Activated CD4-positive, alpha-beta T cell treated with anti-CD3 and anti-CD28 coated beads, Interleukin-2, amount 10 ng/mL, durations not matched to agents 7 days and 5 days (primary cell): ENCODE measurements around the gene UFM1. TPM values are rescaled to one million over a fixed set of nuclear protein-coding genes. Genes with fewer than 3 reads are reported as not detected.

Experiments used
- CTCF ChIA-PET: fragments of 350-600 bp; sonication (Branson Sonifier 250); formaldehyde crosslinking; loops from one replicate; lab custom pipeline; 2021; ENCODE audit warnings: antibody characterized with exemption; lab: Charles Lee
- POLR2A ChIA-PET: fragments of 350-600 bp; sonication (Branson Sonifier 250); formaldehyde crosslinking; loops from one replicate; lab custom pipeline; 2021; ENCODE audit warnings: antibody characterized with exemption; lab: Charles Lee
- DNase-seq: peaks from one replicate; pipeline ENCODE4 v3.0.0-alpha.2; 2020
- H3K27ac Mint-ChIP-seq: one replicate; pipeline ENCODE4 v1.8.0; 2021; ENCODE audit warnings: mild to moderate bottlenecking, moderate library complexity, mixed read lengths
- H3K27me3 Mint-ChIP-seq: one replicate; pipeline ENCODE4 v1.8.0; 2021; ENCODE audit warnings: mixed read lengths
- H3K36me3 Mint-ChIP-seq: one replicate; pipeline ENCODE4 v1.8.0; 2021; ENCODE audit warnings: low read depth, mixed read lengths
- H3K4me1 Mint-ChIP-seq: one replicate; pipeline ENCODE4 v1.8.0; 2021; ENCODE audit warnings: mixed read lengths
- H3K4me3 Mint-ChIP-seq: one replicate; pipeline ENCODE4 v1.8.0; 2021; ENCODE audit warnings: mild to moderate bottlenecking, moderate library complexity, mixed read lengths
- H3K9me3 Mint-ChIP-seq: one replicate; pipeline ENCODE4 v1.8.0; 2021; ENCODE audit warnings: mixed read lengths
- total RNA-seq, 2 experiments: library from RNA; stranded (reverse); gene quantifications; one replicate each; pipeline ENCODE4 v1.2.3, GENCODE V29; 2021

The UFM1 gene
- total RNA-seq, 2 experiments from 2014 or later: 34.2 to 36.8 TPM

DNA sequence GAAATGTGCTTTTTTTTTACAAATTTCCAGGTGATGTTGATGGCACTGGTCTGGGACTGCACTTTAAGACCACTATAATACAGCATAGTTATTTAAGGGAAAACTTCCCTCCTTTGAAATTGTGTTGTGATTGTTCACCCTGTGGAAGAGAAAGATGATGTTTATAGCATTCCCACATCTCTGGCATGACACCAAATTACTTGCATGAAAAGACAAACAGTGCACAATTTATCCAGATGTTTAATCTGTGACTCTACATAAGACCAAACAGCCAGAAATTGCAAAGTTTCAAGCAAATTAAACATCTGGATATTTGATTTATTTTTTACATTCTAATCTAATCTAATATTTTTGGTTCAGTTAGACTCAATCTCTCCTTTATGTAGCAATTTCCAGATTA is 51.6 kb downstream of the UFM1 start:
- Mint-ChIP-seq H3K27ac (no peak overlapping the region), H3K36me3 (no peaks in the 10 kb centered on the region), H3K9me3 (no peaks in the 10 kb centered on the region), H3K27me3 (no peaks in the 10 kb centered on the region), H3K4me3 (no peak overlapping the region), H3K4me1 (peaks cover 4% of the 10 kb centered on the region)
- no peak for DNase-seq
- CTCF ChIA-PET: no interaction called here
- POLR2A ChIA-PET: no interaction called here

DNA sequence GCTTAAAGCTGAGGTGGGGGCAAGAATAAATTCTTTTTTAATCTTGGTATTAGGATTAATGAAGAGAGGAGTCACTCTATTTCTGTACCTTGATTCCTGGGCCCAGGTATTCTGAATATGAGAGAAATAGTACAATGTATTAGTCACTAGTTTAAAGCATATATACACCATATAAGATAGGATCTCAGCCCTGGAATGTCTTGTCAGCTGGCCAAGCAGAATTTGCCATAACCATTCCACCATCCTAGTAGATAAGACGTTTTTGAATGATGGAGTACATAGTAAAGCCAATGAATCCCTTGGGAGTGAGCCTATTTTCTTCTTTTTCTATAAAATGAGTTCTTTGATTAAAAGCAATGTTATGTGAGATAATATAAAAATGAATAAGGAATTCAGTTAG is 55.6 kb downstream of the UFM1 start:
- Mint-ChIP-seq H3K27me3 (no peaks in the 10 kb centered on the region), H3K4me1 (no peaks in the 10 kb centered on the region), H3K27ac (no peak overlapping the region), H3K36me3 (no peaks in the 10 kb centered on the region), H3K9me3 (no peaks in the 10 kb centered on the region), H3K4me3 (no peak overlapping the region)
- no peak for DNase-seq
- CTCF ChIA-PET: no interaction called here
- POLR2A ChIA-PET: no interaction called here

DNA sequence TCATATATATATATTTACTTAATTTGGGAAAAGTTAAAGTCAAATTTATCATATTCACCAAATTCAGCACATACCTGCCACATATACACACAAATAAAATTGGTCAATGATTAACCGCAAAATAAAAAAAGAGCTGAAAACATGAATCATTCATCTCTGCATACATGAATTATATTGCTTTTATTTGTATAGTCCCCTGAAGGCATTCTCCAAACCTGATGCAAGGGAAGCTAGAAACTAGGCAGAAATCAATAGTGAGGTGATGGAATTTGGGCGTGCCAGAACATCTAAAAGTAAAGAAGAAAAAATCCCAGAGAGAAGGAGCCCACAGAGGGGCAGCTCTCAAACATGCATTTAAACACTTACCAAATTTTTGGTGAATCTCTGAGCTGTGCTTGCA is 60.1 kb downstream of the UFM1 start:
- CTCF ChIA-PET: no interaction called here
- H3K27ac Mint-ChIP-seq: no peak overlapping the region
- H3K4me1 Mint-ChIP-seq: no peaks in the 10 kb centered on the region
- no peak overlapping the region for H3K4me3 Mint-ChIP-seq
- no peaks in the 10 kb centered on the region for H3K9me3 Mint-ChIP-seq
- DNase-seq: no peak
- POLR2A ChIA-PET: no interaction called here
- H3K36me3 Mint-ChIP-seq: no peaks in the 10 kb centered on the region
- H3K27me3 Mint-ChIP-seq: peaks cover 5% of the 10 kb centered on the region

DNA sequence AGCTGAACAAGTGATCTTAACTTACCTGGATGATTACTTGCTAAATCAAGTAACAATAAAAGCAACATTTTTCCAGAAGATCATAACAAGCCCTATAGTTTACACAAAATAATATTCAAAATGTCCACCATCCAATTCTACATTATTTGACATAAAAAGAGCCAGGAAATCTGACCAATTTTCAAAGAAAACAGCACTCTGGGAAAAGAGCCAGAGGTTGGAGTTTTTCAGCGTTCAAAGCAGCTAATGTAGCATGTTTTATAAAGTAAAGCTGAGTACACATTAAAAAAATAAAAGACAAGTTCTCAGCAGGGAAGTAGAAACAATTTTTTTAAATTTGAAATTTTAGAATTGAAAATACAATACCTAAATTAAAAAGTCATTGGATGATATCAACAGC is 62.6 kb downstream of the UFM1 start:
- ChIA-PET POLR2A (no interaction called here), CTCF (no interaction called here)
- Mint-ChIP-seq H3K9me3 (no peaks in the 10 kb centered on the region), H3K36me3 (no peaks in the 10 kb centered on the region), H3K27ac (no peak overlapping the region), H3K27me3 (peaks cover 5% of the 10 kb centered on the region), H3K4me1 (peaks cover 5% of the 10 kb centered on the region), H3K4me3 (no peak overlapping the region)
- no peak for DNase-seq
